NCI-H146 treated with DMSO at 0.1 percent for 48 hours (cell line): ENCODE measurements around the gene PARP2.
"Not testable (repeated sequence)": the region's sequence is repeated elsewhere in the genome, so short reads cannot be mapped to it uniquely, and the experiment has no call there.

Experiments used
- DNase-seq: peaks from one replicate; lab custom pipeline; 2025; ENCODE audit not compliant: unreplicated experiment; lab: John Stamatoyannopoulos, UW

PARP2 gene, protein sequence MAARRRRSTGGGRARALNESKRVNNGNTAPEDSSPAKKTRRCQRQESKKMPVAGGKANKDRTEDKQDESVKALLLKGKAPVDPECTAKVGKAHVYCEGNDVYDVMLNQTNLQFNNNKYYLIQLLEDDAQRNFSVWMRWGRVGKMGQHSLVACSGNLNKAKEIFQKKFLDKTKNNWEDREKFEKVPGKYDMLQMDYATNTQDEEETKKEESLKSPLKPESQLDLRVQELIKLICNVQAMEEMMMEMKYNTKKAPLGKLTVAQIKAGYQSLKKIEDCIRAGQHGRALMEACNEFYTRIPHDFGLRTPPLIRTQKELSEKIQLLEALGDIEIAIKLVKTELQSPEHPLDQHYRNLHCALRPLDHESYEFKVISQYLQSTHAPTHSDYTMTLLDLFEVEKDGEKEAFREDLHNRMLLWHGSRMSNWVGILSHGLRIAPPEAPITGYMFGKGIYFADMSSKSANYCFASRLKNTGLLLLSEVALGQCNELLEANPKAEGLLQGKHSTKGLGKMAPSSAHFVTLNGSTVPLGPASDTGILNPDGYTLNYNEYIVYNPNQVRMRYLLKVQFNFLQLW

DNA sequence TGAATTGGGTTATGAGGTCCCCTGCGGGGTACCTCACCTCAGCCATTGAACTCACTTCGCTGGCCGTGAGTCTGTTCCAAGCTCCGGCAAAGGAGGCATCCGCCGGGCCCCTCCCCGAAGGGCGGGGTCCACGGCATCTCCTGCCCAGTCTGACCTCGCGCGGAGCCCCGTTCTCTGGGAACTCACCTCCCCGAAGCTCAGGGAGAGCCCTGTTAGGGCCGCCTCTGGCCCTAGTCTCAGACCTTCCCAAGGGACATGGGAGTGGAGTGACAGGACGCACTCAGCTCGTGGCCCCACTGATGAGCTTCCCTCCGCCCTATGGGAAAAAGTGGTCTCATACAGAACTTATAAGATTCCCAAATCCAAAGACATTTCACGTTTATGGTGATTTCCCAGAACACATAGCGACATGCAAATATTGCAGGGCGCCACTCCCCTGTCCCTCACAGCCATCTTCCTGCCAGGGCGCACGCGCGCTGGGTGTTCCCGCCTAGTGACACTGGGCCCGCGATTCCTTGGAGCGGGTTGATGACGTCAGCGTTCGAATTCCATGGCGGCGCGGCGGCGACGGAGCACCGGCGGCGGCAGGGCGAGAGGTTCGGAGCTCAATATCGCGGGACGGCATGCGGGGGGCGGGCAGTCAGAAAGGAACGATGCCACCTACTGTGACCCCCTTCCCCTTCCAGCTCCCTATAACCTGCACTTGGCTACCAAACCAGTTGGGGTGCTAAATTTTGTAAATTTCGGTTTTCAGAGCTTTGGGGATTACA is at the start of gene PARP2:
TSS of gene PARP2 (plus strand) at position 544 of the 770 bp plus-strand sequence. CDS start at position 551, 7 bp downstream.
- DNase-seq: peak; percentile 97

DNA sequence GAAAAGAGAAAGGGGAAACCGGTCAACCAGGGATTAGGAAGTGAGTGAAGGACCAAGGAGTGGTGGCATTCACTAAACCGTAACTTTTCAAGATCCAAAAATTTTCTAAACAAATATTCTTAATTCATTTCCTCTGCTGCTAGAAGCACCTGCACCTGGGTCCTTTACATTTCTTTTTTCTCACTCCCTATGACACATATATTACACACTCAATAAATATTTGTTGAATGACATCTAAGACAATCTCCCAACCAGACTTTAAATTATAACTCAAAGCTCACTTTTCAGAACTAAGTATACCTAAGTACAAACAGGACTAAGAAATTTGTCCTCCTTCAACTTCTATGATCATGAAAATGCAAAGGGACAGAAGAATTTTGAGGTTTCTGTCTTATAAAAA is 48.8 kb upstream of the PARP2 start:
- no peak for DNase-seq

DNA sequence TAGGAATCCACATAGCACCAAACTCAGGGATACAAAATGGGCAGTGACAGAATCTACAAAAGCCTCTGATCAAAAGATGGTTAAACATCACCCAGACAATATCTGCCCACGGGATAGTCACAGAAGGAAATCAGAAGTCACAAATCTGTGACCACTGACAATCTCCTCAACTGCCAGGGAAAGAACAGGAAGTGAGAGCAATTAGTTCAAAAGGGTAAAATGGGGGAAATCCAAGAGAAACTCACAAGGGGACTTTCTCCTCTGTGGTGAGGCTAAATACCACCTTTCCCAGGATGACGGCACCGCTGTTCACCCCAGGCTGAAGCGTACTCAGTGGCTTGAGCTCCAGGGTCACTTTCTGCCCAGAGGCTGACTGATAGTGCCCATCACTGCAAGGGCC is 48.4 kb upstream of the PARP2 start:
- no peak for DNase-seq

DNA sequence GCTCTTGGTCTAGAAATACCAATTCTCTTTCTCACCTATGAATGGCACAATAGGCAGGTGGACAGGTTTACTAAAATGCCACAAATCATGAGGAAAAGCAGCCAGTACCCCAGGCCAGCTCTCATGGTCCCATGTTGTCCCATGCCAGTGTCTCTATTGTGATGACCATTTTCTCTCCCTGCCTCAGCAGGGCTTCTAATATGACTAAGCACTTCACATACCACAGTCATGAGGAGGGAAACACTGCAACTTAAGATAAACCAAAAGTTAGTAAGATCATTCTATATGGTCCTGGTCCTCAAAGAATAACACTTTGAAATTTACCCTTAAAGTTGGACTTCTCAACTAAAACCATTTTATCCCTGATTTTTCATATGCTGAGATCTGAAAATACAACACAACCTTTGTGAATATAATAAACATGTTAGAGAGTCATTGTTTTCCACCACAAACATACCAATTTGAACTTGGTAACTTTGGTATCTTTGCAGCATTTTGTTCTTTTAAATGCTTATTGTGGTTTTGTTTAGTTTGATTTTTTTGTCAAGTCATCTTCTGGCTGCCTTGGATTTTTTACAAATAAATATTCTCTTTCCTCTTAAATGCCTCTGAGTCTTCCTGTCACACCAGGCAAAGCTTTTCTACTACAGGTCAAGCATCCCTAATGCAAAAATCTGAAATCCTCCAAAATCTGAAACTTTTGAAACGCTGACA is 41.2 kb upstream of the PARP2 start:
- no peak for DNase-seq

DNA sequence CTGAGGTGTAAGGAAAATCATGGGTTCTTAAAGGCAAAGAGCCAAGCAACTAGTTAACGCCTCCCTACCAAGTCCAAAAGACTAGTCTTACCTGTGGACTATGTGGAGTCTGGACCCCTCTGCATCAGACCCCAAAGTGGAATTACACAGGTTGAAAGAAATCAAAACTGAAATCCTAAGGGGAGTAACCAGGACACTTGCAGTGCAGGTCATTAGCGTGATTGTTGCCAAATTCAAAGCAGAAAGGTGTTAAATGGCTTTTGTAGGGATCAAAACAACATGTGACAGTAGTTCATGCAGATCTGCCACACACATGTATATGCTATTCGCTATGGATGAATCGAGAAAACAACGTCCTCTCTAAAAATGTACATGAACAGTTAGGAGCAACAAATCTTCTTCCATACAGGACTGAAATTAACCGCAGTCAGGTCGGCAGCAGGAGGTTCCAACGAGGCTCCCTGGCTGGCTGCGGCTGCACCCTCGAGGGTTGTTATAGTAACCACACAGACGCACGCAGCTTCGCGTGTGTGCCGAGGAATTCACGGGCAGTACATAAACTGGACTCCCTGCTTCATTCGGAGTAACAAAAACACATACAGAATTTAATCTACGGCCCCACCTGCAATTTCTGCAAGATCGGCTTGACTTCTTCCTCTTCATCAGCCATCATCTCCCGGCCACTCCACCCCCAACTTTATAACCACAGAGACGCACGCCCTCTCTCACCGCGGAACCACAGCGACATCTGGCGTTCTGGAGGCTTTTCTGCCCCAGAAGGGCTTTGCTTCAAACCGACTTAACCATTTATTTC is 38.0 kb upstream of the PARP2 start, which contains the start of gene TTC5:
TSS of gene TTC5 (minus strand) at position 687 of the 814 bp plus-strand sequence. CDS start at position 673, 14 bp downstream.
- peak; percentile 70 for DNase-seq

DNA sequence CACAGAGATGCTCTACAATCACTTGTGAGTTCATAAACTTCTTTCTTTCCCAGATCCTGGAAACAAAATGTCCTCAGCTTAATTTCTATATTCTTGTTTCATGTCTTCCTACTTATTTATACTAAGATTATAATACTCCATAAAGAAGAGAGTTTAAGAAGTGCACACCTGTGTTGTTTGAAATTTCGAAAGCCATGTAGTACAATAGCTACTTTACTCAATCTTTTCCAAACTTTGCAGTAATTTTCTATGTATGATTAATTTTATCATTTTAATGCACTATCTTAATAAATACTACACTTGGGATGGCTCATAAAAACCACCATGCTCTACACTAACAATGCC is 37.4 kb upstream of the PARP2 start:
- no peak for DNase-seq

DNA sequence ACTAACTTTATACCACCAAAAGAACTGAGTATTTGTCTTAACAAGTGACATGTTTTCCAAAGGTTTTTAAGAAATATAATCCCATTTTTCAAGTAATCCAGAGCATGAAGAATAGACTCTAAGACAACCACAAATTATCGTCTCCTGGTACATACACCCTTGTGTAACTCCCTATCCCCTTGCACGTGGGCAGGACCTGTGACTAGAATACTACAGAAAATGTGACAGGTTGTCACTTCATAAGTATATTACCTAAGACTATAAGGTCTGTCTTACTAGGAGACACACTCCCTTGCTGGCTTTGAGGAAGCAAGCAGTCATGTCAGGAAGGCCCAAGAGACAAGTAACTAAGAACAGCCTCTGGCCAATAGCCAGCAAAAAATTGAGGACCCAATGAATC is 29.4 kb upstream of the PARP2 start:
- no peak for DNase-seq

DNA sequence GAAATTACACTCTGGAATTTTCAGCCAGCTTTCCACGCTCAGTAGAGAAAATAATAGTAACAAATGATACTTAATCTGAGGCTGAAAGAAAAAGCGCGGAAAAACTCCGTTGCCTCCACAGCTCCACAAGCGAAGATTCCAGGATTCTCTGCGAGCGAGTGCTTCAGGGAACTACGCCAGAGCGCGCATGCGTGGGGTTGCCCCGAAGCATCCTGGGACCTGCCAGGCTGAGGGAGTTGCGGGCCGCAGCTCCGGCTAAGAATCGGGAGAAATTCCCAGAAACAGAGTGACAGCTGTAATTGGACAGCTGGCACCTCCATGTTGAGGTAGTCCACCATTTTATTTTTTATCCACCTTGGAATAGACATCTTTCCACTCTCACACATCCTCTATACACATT is 25.7 kb upstream of the PARP2 start:
- no peak for DNase-seq

DNA sequence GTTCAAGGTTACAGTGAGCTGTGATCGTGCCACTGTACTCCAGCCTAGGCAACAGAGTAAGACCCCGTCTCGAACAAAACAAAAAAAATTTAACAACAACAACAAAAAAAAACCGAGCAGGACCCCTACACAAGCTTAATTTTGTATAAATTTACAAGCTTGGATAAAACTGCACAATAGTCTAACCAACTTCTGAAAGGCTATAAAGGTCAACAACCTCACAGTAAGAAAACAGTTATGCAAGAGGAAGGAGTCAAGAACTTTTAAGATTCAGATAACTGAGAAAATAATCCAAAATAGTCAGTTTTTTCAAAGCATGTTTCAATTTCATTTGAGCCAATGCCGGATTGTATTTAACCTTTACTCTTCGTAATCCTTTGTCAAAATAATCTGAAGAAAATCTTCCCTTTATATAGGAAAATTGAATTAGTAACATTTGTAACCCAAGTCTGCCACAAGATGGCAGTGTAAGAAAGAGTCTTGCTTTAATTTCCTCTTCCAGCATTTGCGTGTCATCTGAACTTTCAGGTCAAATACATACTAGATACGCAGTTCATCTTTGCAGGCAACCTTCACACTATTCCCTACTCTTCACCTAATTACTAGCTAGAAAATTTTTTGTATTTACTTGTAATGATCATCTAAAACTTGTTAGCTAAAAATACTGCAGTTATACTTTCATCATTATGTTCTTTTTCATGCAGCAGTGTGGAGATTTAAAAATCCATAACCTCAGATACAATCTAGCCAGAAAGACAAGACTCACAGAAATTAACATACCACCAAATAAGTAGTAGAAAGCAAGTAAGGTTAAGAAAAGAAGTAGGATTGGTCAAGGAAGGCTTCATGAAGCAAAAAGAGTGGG is 16.2 kb upstream of the PARP2 start:
- peak; percentile 46 for DNase-seq

DNA sequence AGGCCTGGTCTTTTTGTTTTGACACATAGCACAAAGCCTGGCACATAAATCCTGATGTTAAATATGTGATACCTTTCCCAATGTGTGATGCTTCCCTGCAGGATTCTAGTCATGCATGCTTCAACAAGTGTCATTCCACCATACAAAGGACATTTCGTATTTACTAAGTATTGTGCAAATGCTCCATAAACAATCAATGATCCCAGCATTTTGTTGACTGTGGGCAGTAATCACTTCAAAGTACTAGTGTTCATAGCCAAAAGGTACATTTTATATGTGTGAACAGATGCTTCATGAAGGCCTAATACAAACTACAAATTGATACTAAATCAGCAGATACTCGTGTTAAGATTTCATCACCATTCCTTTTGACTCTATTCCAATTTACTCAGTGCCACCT is 14.7 kb upstream of the PARP2 start:
- no peak for DNase-seq

DNA sequence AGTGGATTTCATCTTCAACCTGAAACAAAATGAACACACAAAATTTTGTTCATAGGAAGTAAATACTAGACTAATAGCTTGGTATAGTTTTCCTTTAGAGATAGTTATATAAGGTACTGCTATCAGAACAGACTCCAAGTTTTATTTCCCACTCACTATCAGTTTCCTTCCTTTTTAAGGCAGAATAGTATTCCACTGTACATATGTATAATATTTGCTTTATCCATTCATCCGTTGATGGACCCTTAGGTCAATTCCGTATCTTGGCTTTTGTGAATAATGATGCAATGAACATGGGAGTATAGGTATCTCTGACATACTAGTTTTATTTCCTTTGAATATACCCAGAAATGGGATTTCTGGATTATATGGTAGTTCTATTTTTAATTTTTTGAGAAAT is 14.1 kb upstream of the PARP2 start:
- DNase-seq: no peak

DNA sequence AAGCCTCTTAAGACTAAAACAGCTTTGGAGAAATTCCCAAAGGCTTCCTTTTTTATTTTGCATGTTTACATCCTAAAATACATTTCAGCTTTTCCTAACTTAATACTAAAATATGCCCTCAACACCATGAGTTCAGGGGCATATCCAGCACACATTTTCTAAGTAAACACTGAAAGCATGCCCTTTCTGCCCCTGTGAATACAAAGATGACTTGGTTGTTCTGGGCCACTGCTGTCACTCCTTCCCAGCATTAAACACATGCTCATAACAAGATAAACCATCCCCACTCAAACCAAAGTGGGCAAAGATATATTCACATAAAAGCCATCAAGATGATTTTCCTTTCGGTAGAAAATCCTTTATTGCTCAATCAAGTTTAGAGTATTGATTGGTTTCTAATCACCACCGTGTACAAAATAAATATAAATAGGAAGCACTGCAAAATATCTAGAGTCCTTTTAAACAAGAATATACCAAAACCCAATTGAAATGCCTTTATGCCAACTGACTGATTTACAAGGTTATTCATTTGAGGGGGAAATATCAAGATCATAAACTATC is 12.3 kb upstream of the PARP2 start:
- no peak for DNase-seq

DNA sequence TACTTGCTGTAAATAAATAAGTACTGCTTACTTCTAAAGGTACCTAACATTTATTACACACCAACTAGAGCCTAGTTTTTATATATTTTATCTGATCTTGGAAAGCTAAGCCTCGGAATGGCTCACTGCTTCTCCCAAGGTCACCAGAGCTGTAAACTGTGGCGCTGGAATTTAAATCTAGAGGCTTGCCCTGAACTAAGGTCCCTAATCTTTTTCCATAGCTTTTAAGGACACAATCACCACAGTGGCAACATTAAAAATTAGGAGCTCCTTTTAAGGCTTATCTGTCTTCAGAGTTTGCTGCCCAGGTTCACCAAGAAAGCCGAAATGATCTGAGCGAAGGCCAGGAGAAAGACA is 11.0 kb upstream of the PARP2 start:
- no peak for DNase-seq

DNA sequence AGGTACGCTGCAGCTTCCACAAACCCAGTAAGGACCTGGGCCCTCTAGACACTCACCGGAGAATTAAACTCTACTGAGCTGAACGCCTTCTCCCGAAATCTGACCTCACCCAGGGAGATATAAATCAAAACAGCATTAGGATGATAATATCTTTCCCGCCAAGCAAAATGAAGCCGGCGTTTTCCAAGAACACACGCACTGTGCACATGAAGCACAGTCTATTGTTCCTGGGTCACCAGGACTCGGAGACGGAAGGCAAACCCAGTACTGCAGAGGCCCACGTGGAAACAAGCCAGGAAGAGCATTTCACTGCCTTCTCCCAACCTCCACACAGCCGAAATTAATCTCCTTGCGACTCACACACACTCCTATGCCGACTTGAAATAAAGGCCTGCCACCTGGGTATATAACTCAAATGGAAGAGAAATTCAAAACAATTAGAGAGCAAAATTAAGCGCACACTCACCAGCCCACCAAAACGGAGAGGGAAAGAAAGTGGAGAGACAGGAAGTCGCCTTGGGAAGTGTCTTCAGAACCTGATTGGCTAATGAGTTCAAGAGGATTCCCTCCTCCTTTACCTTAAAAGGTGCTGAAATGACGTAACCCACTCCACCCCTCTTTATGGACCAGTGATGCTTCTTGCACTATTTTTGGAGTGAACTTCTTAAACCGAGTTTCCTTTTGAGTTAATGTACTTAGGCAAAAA is 10.5 kb upstream of the PARP2 start, which contains the start of gene CCNB1IP1:
TSS of gene CCNB1IP1 (minus strand) at position 492 of the 706 bp plus-strand sequence. CDS start 16,756 bp downstream, outside the sequence.
- DNase-seq: peak; percentile 84

DNA sequence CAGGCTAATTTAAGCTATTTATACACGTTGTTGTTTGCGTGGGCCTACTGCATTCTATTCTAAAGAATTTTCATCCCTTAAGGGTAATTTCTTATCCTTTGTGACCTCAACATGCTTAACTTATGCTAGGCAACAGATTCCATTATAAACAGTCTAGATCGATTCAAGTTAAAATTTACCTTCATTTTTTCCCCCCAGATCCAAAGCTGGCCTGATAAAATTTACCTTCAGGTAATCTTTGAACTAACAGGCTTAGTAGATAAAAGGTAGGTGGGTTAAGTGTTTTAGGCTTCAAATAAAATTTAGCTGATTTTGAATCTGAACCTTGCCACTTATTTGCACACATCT is 10.0 kb upstream of the PARP2 start:
- DNase-seq: no peak

DNA sequence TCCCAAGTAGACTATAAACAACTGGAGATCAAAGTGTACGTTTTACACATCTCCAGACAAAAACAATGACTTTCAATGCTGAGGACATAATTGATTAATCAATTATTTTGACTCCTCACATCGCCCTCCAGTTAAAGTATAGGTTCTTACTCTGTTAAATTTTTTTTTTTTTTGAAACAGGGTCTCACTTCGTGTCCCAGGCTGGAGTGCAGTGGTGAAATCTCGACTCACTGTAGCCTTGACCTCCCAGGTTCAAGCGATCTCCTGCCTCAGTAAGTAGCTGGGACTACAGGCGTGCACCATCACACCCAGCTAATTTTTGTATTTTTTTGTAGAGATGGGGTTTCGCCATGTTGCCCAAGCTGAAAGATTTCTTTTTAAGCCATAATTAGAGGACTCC is 9.4 kb upstream of the PARP2 start:
- no peak for DNase-seq

DNA sequence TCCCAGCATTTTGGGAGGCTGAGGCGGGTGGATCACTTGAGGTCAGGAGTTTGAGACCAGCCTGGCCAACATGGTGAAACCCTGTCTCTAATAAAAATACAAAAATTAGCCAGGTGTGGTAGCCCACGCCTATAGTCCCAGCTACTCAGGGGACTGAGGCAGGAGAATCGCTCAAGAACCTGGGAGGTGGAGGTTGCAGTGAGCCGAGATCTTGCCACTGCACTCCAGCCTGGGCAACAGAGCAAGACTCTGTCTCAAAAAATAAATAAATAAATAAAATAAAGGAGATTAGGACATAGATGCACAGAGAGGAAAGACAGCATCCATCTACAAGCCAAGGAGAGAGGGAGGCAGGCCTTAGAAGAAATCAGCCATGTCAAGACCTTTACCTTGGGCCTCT is 2.4 kb upstream of the PARP2 start:
- DNase-seq: not testable (repeated sequence)

DNA sequence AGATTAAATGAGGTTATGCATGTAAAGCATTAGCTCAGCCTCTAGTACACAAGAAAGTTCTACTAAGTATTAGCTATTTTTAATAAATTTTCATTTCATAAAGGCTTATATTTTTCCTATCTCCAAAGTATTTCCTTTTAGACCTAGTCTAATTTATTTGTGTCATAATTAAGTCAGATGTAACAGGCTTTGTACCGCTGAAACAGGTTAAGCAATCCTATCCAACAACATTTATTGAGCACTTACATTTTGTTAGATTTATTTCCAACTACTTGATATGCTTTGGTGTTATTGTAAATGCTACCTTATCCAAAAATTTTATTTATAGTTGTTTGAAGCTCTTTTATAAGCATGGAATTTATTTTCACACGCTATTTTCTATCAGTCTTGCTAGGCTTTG is 1.8 kb upstream of the PARP2 start:
- no peak for DNase-seq

DNA sequence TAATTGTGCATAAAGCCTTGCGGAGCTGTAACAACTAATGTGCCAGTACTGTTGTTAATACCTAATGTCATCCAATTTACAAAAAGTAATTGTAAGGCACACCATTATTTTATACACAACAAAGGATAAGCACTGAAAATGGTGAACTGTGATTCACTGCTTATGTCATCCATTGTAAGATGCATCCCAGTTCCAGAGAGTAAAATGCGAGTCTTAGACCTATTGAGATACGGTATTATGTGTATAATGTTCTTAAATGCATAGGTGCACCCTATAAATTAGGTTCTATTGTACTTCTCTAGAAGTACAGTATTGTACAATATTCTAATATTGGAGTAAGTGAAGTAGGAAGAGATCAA is 406 bp downstream of the PARP2 start:
- peak; percentile 26 for DNase-seq
